Endothelial cell (in vitro differentiated cells): ENCODE data around the gene TMPRSS3. TPM values are rescaled to one million over a fixed set of nuclear protein-coding genes. Genes with fewer than 3 reads are reported as not detected.

Experiments
- DNase-seq: peaks from one replicate; pipeline ENCODE4 v3.0.0; 2021; ENCODE audit warnings: low spot score
- H3K27ac Mint-ChIP-seq: one replicate; pipeline ENCODE4 v1.8.0; 2021; ENCODE audit warnings: mixed read lengths, inconsistent platforms; ENCODE audit not compliant: unreplicated experiment
- H3K27me3 Mint-ChIP-seq: one replicate; pipeline ENCODE4 v1.8.0; 2021; ENCODE audit warnings: mild to moderate bottlenecking, moderate library complexity, mixed read lengths, inconsistent platforms; ENCODE audit not compliant: unreplicated experiment
- H3K36me3 Mint-ChIP-seq: one replicate; pipeline ENCODE4 v1.8.0; 2021; ENCODE audit warnings: mild to moderate bottlenecking, low read depth, mixed read lengths, inconsistent platforms; ENCODE audit not compliant: unreplicated experiment
- H3K4me1 Mint-ChIP-seq: one replicate; pipeline ENCODE4 v1.8.0; 2021; ENCODE audit warnings: mild to moderate bottlenecking, mixed read lengths, inconsistent platforms; ENCODE audit not compliant: unreplicated experiment
- H3K4me3 Mint-ChIP-seq: one replicate; pipeline ENCODE4 v1.8.0; 2021; ENCODE audit warnings: mild to moderate bottlenecking, mixed read lengths, inconsistent platforms; ENCODE audit not compliant: unreplicated experiment
- H3K9me3 Mint-ChIP-seq: one replicate; pipeline ENCODE4 v1.8.0; 2021; ENCODE audit warnings: mixed read lengths, inconsistent platforms; ENCODE audit not compliant: unreplicated experiment
- CTCF ChIP-seq: fragments of 200-600 bp; sonication (generic); IDR thresholded peaks from one replicate; pipeline ENCODE4 v1.5.0; 2021; ENCODE audit warnings: antibody characterized with exemption; ENCODE audit not compliant: unreplicated experiment
- total RNA-seq: library from RNA; stranded (reverse); fragmentation: NEBNext Ultra II Directional; extraction: Animal tissue kit (Norgen Biotek cat#: 25700); gene quantifications from one replicate; pipeline ENCODE4 v1.2.1, GENCODE V29; 2021; ENCODE audit not compliant: unreplicated experiment

Gene TMPRSS3
- total RNA-seq, 1 donor from 2014 or later, result not detected

GRCh38 chr21:42407476-42407875 is 11.6 kb upstream of the TMPRSS3 start:
- Mint-ChIP-seq H3K27ac (no peak overlapping the region), H3K4me1 (no peaks in the 10 kb centered on the region), H3K4me3 (no peak overlapping the region), H3K9me3 (no peaks in the 10 kb centered on the region), H3K36me3 (no peaks in the 10 kb centered on the region), H3K27me3 (peaks cover 10% of the 10 kb centered on the region)
- no peak for DNase-seq
- TF ChIP-seq CTCF, result no peak

- Mint-ChIP-seq H3K4me1 (no peaks in the 10 kb centered on the region), H3K27me3 (peaks cover 11% of the 10 kb centered on the region), H3K27ac (no peak overlapping the region), H3K9me3 (no peaks in the 10 kb centered on the region), H3K36me3 (peaks cover under 1% of the 10 kb centered on the region), H3K4me3 (no peak overlapping the region)
- no peak for TF ChIP-seq CTCF
- no peak for DNase-seq
Measured at GRCh38 chr21:42406866-42407265, 11.0 kb upstream of the TMPRSS3 start.

- TF ChIP-seq CTCF, result no peak
- Mint-ChIP-seq H3K9me3 (no peaks in the 10 kb centered on the region), H3K36me3 (peaks cover 5% of the 10 kb centered on the region), H3K4me1 (no peaks in the 10 kb centered on the region), H3K27me3 (peaks cover 11% of the 10 kb centered on the region), H3K27ac (no peak overlapping the region), H3K4me3 (no peak overlapping the region)
- DNase-seq, result no peak
Measured at GRCh38 chr21:42406201-42406621, 10.4 kb upstream of the TMPRSS3 start.

- TF ChIP-seq CTCF, result no peak
- H3K4me3 Mint-ChIP-seq, result no peak overlapping the region
- DNase-seq, result no peak
- peaks cover 5% of the 10 kb centered on the region for H3K36me3 Mint-ChIP-seq
- no peak overlapping the region for H3K27ac Mint-ChIP-seq
- H3K27me3 Mint-ChIP-seq, result peaks cover 11% of the 10 kb centered on the region
- no peaks in the 10 kb centered on the region for H3K9me3 Mint-ChIP-seq
- no peaks in the 10 kb centered on the region for H3K4me1 Mint-ChIP-seq
Measured at GRCh38 chr21:42405064-42406013, 9.5 kb upstream of the TMPRSS3 start.

DNA sequence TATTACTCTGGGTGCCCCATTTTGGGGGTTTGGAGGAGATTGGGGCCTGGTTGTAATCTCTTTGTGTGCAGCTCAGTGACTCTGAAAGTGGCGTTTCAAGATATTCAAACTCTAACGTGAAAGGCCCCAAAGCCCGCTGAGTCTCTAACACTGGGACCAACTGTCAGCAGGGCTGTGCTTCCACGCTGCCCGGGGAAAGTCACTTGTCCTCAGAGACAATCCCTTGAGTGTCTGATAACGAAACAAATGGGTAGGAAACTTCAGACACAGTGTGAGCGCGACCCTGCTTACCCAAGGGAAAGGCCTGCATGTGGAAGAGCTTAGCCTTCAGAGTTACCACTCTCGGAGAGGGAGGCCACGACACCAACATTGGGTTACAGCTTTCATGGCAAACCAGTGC is 8.7 kb upstream of the TMPRSS3 start:
- H3K36me3 Mint-ChIP-seq, result peaks cover 5% of the 10 kb centered on the region
- H3K4me1 Mint-ChIP-seq, result no peaks in the 10 kb centered on the region
- H3K27me3 Mint-ChIP-seq, result peaks cover 7% of the 10 kb centered on the region
- no peak overlapping the region for H3K27ac Mint-ChIP-seq
- H3K9me3 Mint-ChIP-seq, result no peaks in the 10 kb centered on the region
- no peak for DNase-seq
- H3K4me3 Mint-ChIP-seq, result no peak overlapping the region
- TF ChIP-seq CTCF, result no peak
